ENCODE measurements around the gene KDM4E.
A peak's percentile ranks its signal among the peaks of the same experiment; 100 is the strongest.

The KDM4E gene

DNA sequence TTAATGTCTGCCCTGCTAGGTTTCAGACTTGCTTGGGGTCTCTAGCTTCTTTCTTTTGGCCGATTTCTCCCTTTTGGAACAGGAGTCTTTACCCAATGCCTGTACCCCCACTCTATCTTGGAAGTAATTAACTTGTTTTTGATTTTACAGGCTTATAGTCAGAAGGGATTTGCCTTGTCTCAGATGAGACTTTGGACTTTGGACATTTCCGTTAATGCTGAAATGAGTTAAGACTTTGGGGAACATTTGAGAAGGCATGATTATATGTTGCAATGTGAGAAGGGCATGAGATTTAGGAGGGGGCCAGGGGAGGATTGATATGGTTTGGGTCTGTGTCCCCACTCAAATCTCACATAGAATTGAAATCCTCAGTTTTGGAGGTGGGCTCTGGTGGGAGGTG is 29.3 kb downstream of the KDM4E start:
- no peak for DNase-seq

- DNase-seq = no peak
Observed at GRCh38 chr11:95055283-95055897, 30.3 kb downstream of the KDM4E start.

DNA sequence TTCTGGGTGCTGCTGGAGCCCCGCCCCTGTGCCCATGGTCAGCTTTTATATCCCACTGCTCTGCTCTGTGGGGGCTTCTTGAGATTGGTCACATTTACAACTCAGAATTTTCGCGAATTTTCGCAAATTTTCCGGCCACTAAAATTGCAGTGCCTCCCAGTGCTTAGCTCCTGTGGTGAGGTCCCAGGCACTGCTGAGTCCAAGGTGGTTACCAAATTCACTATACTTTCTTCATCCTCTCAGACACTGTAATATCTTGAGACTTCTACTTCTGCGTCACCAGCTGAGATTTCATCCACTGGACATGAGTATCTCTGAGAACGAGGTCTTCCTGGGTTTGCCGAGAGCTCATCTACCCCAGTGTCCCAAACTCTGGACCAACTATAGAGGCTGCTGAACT is 32.9 kb downstream of the KDM4E start:
- no peak for DNase-seq

GRCh38 chr11:95058621-95059020 is 33.6 kb downstream of the KDM4E start:
- DNase-seq = no peak

DNA sequence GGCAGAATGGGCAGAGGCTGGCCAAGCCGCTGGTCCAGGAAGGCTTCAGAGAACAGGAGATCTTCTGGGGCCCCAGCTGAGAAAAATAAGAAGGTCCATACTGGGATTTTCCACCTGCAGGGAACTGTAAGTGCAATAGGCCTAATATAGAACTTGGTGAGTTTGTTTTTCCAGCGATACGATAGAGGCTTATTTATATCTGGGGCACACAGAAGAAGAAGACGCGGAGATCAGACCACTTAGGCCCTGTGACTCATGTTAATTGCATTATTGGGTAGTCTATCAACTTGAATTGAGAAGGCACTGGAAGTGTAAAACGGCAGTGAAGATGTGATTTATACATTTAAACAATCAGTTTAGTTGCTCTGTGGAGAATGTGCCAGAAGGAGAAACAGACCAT is 34.0 kb downstream of the KDM4E start:
- no peak for DNase-seq

- DNase-seq = no peak
Observed at GRCh38 chr11:95065336-95065735, 40.3 kb downstream of the KDM4E start.

- peak in 1 of 3 donors; percentile 21 for DNase-seq
Observed at GRCh38 chr11:95066716-95067038, 41.6 kb downstream of the KDM4E start, which contains the start of gene SRSF8. Gene SRSF8 (plus strand): TSS chr11:95066919. CDS start chr11:95067227, 308 bp downstream.

- DNase-seq = peak; percentile 84 to 93 (median 90)
Observed at GRCh38 chr11:95067039-95067840, 42.2 kb downstream of the KDM4E start.

DNA sequence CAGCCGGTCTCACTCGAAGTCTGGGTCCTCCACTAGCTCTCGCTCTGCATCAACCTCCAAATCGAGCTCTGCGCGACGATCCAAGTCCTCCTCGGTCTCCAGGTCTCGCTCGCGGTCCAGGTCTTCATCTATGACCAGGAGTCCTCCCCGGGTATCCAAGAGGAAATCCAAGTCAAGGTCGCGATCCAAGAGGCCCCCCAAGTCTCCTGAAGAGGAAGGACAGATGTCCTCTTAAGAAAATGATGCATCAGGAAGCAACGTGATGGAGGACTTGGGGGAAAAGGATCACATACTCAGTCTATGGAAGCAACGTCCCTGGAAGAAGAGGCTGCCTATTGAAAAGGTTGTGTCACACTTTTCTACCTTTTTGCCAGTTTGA is 42.8 kb downstream of the KDM4E start:
- DNase-seq = peak in 1 of 3 donors; percentile 28

GRCh38 chr11:95068549-95068948 is 43.5 kb downstream of the KDM4E start:
- peak; percentile 83 to 93 (median 88) for DNase-seq

- no peak for DNase-seq
Observed at GRCh38 chr11:95070471-95070870, 45.4 kb downstream of the KDM4E start.

DNA sequence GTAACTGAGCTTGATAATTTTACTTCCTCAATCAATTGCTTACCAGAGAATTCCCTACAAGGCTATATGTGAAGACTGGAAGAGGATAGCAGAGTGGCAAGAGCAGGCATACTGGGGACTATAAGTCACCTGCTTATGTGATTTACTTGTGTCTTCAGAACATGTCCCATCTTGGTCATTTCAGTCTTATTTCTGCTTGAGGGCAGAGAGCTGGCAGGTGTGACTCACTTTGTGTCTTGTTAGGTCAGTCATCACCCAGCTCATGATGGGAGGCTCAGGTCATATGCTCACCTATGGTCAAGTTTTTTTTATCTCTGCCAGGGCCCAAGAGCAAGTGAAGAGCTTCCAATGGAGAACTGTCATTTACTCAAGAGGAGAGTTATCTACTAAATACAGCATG is 47.9 kb downstream of the KDM4E start:
- DNase-seq = no peak

DNA sequence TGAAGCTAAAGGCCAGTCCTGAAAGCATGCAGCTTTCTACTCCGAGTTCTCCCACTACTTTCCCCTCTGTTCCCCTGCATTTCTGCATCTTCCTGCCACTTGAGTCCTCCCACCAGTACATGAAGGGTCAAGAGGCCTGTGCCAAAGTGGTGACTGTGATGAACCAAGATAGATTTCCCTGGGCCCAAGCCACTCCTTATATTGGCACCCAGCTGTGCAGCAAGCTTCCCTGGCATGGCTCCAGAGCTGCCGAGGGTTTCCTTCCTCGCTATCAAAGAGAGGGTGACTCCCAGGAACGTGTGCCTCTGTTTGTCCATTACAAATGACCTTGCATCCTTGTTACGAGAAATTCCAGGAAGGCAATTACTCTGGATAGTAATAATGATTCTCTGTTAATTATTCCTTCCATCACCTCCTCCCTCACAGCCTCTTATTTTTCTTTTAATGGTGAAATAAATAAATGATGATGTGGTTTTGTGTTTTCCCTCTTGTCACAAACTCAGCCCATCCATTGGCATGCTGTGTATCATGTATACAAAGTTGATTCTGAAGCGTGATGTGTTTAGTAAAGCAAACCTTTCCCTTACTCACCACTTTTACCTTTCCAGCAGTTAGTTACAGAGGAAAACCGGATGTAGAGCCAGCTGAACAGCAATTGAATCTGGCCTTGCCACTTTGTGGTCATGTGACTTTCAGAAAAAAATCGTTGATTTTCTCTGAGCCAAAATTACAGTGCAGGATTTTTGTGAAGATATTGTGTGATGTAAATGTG is 49.9 kb downstream of the KDM4E start:
- no peak for DNase-seq

DNA sequence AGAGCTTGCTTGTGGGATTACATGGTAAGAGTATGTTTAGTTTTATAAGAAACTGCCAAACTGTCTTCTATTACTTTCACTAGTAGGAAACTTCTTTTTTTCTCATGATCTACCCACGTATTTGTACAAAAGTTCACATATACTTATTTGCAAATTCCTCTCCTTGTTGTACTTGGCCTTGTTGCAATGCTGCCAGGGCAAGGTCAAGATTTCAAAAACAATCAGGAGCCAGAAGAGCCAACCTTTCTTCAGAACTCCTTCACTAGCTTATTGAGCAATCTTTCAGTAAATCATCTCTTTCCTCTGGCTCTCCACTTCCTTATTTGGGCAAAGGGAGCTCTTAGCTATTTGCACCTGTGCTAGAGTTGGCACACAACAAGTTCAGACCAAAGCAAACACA is 51.4 kb downstream of the KDM4E start:
- peak in 2 of 3 donors; percentile 26 to 27 for DNase-seq

- DNase-seq = no peak
Observed at GRCh38 chr11:95076981-95077380, 51.9 kb downstream of the KDM4E start.

Data from suppressor macrophage treated with lipopolysaccharide for 1 hour (primary cell).